Esophagus squamous epithelium (tissue), 4 donors: ENCODE results near the gene RABGAP1.

Source experiments
- CTCF ChIP-seq, 6 experiments: fragments of 450-650 bp in 4 of 6; fragments of 200-600 bp in 2 of 6; sonication (generic) in 2 of 6; IDR thresholded peaks; one replicate each; pipeline ENCODE4 v1.5.1; 2016 to 2019; ENCODE audit warnings: antibody characterized with exemption in 6 of 6, mild to moderate bottlenecking in 4 of 6, moderate library complexity in 4 of 6
- POLR2A ChIP-seq, 4 donors: fragments of 450-650 bp; IDR thresholded peaks; one replicate each; pipeline ENCODE4 v1.6.1; 2017; ENCODE audit warnings: antibody characterized with exemption in 4 of 4, mild to moderate bottlenecking in 4 of 4, moderate library complexity in 3 of 4

- TF ChIP-seq CTCF (IDR thresholded peaks at IDR 0.05) (no peak), POLR2A (IDR thresholded peaks at IDR 0.05) (no peak)
These were observed 96.2 kb downstream of the RABGAP1 start for GRCh38 chr9:123036893-123037545.
